ENCODE data around the gene MYL5. TPM values are rescaled to one million over a fixed set of nuclear protein-coding genes. Genes with fewer than 3 reads are reported as not detected.

Gene MYL5
- total RNA-seq, 4 donors from 2014 or later = 4.6 to 9.9 TPM; not detected in 2

GRCh38 chr4:687048-687970 is 13.0 kb downstream of the MYL5 start:
- Histone ChIP-seq H3K4me3 (peak overlapping the region in 1 of 2 donors; percentile 17), H3K36me3 (no peaks in the 10 kb centered on the region), H3K4me1 (peaks cover 0 to 21% of the 10 kb centered on the region in 2 donors), H3K9me3 (no peaks in the 10 kb centered on the region), H3K27ac (peak overlapping the region; percentile 77), H3K27me3 (no peaks in the 10 kb centered on the region)
- TF ChIP-seq, protein P1, sequence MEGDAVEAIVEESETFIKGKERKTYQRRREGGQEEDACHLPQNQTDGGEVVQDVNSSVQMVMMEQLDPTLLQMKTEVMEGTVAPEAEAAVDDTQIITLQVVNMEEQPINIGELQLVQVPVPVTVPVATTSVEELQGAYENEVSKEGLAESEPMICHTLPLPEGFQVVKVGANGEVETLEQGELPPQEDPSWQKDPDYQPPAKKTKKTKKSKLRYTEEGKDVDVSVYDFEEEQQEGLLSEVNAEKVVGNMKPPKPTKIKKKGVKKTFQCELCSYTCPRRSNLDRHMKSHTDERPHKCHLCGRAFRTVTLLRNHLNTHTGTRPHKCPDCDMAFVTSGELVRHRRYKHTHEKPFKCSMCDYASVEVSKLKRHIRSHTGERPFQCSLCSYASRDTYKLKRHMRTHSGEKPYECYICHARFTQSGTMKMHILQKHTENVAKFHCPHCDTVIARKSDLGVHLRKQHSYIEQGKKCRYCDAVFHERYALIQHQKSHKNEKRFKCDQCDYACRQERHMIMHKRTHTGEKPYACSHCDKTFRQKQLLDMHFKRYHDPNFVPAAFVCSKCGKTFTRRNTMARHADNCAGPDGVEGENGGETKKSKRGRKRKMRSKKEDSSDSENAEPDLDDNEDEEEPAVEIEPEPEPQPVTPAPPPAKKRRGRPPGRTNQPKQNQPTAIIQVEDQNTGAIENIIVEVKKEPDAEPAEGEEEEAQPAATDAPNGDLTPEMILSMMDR (IDR thresholded peaks at IDR 0.05) = no peak
- peak; percentile 23 to 48 for TF ChIP-seq POLR2A (IDR thresholded peaks at IDR 0.05)
- intact Hi-C loops (cut with DNase I; ENCODE audit: low total_unique reads) = no loop called here
- peak; percentile 84 to 86 for DNase-seq

GRCh38 chr4:687971-688853 is 13.9 kb downstream of the MYL5 start:
- TF ChIP-seq, protein P1 (IDR thresholded peaks at IDR 0.05) = no peak
- TF ChIP-seq POLR2A (IDR thresholded peaks at IDR 0.05) = no peak
- Histone ChIP-seq H3K4me1 (peaks cover 0 to 21% of the 10 kb centered on the region in 2 donors), H3K27ac (peak overlapping the region; percentile 77), H3K9me3 (no peaks in the 10 kb centered on the region), H3K36me3 (no peaks in the 10 kb centered on the region), H3K4me3 (peak overlapping the region; percentile 31 to 36), H3K27me3 (no peaks in the 10 kb centered on the region)
- no peak for DNase-seq
- intact Hi-C loops (cut with DNase I; ENCODE audit: low total_unique reads) = no loop called here

- Histone ChIP-seq H3K4me1 (peaks cover 0 to 21% of the 10 kb centered on the region in 2 donors), H3K27ac (peak within 1 kb of the TSS; percentile 77), H3K36me3 (no peaks in the 10 kb centered on the region), H3K4me3 (peak within 1 kb of the TSS; percentile 31 to 36), H3K9me3 (no peaks in the 10 kb centered on the region), H3K27me3 (no peaks in the 10 kb centered on the region)
- DNase-seq = no peak
- intact Hi-C loops (cut with DNase I; ENCODE audit: low total_unique reads) = no loop called here
- TF ChIP-seq, protein P1 (IDR thresholded peaks at IDR 0.05) = no peak
- no peak for TF ChIP-seq POLR2A (IDR thresholded peaks at IDR 0.05)
These were observed 14.7 kb downstream of the MYL5 start, which contains the start of gene SLC49A3 for GRCh38 chr4:688854-689681. Gene SLC49A3, minus strand, starts transcription at chr4:689151. Its CDS starts 24 bp downstream, at chr4:689127.

- Histone ChIP-seq H3K4me3 (peak overlapping the region in 1 of 2 donors; percentile 36), H3K27me3 (no peaks in the 10 kb centered on the region)
- no peak for DNase-seq
These were observed 15.4 kb downstream of the MYL5 start for GRCh38 chr4:689723-690122.

More at GRCh38 chr4:689723-690122, 15.4 kb downstream of the MYL5 start:
- H3K4me1 ChIP-seq = peaks cover 0 to 21% of the 10 kb centered on the region in 2 donors
- H3K27ac ChIP-seq = peak overlapping the region; percentile 77
- H3K36me3 ChIP-seq = no peaks in the 10 kb centered on the region
- H3K9me3 ChIP-seq = no peaks in the 10 kb centered on the region
- no peak for TF ChIP-seq POLR2A (IDR thresholded peaks at IDR 0.05)
- TF ChIP-seq, protein P1 (IDR thresholded peaks at IDR 0.05) = no peak
- intact Hi-C loops (cut with DNase I; ENCODE audit: low total_unique reads) = no loop called here
